ENCODE data around the gene PPP1CB.

The PPP1CB gene

DNA sequence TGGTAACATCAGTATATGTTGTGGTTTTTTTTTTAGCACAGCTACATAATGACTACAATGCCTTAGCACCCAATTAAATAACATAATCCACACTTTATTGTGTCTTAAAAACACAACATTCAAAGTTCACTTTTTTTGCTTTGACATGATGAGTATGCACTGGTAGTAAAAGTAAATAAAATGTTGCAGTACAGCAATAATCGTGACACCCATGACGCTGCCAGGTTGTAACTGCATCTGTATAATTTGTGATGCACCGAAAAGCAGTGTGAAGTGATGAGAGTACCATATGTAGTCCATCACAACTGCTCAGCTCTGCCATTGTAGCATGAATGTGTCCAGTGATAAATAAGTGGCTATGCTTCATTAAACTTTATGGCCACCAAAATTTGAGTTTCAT lies 15.7 kb downstream of the PPP1CB start:
- TF ChIP-seq, protein P1, sequence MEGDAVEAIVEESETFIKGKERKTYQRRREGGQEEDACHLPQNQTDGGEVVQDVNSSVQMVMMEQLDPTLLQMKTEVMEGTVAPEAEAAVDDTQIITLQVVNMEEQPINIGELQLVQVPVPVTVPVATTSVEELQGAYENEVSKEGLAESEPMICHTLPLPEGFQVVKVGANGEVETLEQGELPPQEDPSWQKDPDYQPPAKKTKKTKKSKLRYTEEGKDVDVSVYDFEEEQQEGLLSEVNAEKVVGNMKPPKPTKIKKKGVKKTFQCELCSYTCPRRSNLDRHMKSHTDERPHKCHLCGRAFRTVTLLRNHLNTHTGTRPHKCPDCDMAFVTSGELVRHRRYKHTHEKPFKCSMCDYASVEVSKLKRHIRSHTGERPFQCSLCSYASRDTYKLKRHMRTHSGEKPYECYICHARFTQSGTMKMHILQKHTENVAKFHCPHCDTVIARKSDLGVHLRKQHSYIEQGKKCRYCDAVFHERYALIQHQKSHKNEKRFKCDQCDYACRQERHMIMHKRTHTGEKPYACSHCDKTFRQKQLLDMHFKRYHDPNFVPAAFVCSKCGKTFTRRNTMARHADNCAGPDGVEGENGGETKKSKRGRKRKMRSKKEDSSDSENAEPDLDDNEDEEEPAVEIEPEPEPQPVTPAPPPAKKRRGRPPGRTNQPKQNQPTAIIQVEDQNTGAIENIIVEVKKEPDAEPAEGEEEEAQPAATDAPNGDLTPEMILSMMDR (IDR thresholded peaks at IDR 0.05) = no peak

DNA sequence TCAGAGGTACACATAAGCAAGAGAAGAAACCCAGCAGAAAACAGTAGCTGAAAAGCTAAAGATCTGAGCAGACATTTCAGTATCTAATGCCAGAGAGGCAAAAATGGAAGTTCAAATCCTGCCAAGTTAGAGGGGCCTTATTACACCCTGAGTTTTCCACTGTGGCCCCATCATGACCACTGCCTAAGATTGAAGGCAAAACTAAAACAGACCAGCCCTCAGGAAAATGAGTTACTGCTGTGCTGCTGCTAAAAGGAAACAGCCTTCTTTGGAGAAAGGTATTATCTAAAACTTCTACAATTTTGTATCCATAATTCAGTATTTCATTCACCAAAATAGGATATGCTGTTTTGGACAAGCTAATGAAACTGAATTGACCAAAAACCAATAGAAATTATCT lies 16.8 kb downstream of the PPP1CB start:
- TF ChIP-seq, protein P1 (IDR thresholded peaks at IDR 0.05) = no peak

DNA sequence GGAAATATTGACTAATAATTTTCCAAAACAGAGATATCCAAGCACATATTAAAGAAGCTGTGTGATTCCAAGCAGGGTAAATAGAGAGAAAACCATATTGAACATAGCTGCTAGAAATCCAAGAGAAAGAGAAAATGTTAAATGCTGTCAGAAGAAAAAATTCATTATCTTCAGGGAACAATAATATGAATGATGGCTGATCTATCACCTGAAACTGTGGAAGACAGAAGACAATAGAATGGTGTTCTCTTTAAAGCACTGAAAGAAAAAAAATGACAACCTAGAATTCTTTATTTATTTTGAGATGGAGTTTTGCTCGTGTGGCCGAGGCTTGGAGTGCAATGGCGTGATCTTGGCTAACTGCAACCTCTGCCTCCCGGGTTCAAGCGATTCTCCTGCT lies 17.3 kb downstream of the PPP1CB start:
- TF ChIP-seq, protein P1 (IDR thresholded peaks at IDR 0.05) = no peak

DNA sequence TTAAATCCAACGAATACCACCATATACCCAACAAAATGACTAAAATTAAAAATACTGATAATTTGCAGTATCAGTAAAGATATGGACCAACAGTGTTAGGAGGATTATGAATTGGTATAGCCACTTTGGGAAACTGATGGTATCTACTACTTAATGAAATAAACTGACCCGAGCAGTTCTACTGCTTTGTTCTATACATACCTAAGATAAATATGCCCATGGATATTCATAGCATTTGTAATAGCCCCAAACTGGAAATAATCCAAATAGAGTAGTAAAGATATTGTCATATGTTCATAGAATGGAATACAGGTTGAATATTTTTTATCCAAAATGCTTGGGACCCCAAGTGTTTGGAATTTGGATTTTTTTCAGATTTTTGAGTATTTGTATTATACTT lies 20.7 kb downstream of the PPP1CB start:
- TF ChIP-seq, protein P1 (IDR thresholded peaks at IDR 0.05) = no peak

DNA sequence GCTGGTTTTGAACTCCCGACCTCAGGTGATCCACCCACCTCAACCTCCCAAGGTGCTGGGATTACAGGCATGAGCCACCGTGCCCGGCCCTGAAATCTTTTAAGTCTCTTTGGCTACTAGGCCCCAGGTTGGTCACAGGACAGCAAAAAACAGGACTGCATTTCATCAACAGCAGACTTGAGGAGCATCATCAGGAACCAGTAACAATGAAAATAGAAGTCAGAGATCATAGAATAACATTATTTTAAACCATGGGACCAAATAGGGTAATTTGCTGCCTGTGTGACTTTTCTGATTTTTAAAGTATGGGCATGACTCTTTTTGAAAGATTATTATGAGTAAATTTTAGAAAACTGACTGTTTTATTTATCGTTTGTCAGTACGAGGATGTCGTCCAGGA lies 24.8 kb downstream of the PPP1CB start:
- TF ChIP-seq, protein P1 (IDR thresholded peaks at IDR 0.05) = no peak

DNA sequence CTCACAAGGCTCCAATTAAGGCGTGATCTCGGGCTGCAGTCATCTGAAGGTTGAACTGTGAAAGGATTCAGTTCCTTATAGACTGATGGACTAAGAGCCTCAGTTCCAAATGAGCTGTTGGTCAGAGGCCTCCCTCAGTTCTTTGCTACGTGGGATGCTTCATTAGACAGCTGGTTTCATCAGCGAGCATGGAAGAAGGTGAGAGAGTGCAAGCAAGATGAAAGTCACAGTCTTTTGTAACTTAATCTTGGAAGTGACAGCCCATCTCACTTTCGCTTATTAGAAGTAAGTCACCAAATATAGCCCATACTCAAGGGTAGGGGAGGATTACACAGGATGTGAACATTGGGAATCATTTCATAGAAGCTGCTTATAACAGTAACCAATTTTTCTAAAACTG lies 26.8 kb downstream of the PPP1CB start:
- TF ChIP-seq, protein P1 (IDR thresholded peaks at IDR 0.05) = no peak

DNA sequence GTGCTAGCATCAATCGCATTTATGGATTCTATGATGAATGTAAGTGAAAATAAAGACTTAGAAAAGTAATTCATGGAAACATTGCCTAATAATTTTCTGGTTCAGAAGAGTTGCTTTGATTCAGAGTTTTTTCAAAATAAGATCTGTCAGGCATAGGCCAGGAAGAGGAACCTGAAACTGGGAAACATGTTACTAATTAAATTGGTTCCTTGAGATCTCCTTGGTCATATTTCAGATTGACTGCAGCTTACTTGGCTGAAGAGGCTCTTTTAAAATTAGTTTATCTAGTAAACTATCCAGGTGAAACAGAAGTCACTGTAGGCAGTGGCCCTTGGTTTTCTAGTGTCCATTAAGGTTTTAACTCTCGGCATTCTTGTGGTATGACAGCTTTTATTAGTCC lies 27.4 kb downstream of the PPP1CB start:
- TF ChIP-seq, protein P1 (IDR thresholded peaks at IDR 0.05) = no peak

DNA sequence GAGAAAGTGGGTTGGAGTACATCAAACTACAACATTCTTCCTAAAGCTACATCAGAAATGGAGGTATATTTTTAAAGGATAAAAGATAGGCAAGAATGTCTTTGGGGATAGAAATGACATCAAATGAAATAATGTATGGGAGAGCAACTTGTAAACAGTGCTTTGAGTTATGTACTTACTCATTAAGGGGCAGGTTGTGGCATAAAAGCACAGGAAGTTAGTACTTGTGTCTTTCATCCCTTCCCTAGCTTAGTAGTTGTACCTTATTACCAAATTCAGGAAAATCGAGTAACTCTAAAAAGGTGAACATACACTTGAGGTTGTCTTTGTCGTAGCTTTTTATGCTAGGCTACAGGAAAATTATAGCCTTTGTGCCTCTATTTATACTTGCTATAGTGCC lies 28.9 kb downstream of the PPP1CB start:
- TF ChIP-seq, protein P1 (IDR thresholded peaks at IDR 0.05) = no peak
